Activated T-helper 1 cell treated with Interleukin-2 at 50 U/mL for 16 hours (primary cell): ENCODE results near the gene YWHAG.
"Not testable (repeated sequence)": the region's sequence is repeated elsewhere in the genome, so short reads cannot be mapped to it uniquely, and the experiment has no call there.

Experiments used
- DNase-seq: peaks from one replicate; pipeline ENCODE4 v3.0.0-alpha.2; 2020; ENCODE audit warnings: low read depth

YWHAG gene

DNA sequence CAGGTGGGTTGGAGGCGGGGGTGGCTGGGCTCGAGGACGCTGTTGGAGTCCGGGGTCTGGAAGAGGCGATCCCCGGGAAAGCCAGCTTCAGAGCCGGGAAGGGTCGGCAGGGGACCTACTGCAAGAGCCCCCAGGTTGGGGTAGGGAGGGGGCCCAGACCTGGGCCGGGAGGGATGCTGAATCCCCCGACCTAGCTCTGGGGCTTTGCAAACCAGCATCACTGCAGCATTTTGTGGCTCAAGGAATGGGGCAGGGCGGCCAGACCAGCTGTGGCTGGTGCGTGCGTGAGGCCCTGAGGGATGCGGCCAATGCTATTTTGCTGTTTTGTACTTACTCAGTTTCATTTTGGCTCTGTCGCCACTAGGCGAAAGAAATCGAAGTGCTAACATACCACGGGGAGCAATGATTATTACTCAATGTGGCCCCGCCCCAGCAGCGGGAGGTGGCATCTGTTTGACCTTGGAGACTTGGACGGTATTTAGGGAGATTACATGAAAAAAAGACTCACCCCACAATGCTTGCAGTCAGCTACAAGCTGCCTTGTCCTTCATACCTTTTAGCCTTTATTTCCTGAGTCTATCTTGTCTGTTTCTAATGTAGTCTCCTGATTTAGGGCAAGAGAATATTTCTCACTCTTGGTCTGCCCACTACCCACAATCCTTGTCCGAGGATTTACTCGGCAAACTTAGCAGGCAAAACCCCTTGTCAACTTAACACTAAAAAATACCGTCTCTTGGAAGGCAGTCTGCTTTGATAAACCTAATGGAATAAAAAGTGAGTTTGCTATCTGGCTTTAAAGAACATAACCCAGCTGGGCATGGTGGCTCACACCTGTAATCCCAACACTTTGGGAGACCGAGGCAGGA, 40.1 kb downstream of the YWHAG start:
- DNase-seq: peak; percentile 32

DNA sequence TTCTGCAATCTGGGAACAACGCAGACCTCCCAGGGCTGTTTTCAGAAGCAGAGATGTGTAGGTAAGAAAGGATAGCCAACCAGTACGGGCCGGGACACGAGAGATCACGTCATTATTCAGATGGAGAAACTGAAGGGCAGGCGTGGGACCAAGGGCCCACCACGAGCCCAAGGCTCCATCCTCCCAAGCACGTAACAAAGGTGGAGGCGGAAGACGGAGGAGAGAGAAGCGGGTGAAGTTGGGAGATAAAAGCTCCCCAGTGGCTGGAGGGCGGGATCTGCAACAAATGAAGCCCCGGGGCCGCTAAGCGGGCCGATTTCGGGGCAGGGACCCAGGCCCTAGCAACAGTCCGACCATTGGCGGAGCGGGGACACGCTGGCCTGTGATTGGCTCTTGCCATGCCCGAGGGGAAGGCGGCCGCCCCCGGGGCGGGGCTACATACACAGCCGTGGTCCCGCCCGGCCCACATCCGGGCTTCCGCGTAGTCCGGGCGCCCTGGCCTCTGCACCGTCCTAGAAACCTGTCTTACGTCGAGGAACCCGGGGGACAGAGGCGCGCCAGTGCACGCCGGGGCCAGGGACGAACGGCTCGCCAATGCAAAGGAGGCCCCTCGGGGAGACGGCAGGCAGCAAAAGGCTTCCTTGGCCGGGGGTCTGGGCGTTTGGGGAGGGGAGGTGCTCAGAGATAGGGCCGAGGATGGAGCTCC, 40.9 kb downstream of the YWHAG start:
- DNase-seq: peak; percentile 96

DNA sequence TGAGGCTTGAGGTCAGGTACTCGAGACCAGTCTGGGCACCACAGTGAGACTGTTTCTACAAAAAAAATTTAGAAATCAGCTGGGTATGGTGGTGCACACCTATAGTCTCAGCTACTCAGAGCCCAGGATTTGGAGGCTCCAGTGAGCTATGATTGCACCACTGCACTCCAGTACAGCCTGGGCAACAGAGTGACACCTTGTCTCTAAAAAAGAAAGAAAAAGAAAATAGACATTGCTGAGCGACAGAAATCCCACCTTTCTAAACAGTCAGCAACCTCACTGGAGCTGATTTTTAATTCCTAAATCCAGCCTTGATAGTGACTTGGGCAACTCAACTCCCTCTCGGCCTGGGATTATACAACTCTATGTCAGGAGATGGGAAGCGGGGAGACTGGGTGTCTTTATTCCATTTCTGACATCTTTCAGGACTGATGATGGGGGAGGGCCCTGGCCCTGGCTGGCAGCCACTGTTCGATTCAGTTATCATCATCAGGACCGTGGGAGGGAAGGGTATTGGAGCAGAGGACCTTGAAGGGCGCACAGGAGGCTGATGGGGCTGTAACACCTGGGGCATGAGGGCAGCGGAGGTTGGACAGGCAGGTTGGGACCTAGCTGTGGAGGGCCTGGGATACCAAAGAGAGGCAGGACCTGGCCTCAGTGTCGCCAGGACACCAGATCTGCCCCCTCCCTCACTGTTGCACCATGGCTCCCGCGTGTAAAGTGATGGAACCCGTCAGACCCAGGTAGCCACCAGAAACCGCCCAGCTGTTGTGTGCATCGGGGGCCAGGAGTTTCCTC, 41.6 kb downstream of the YWHAG start:
- DNase-seq: no peak

DNA sequence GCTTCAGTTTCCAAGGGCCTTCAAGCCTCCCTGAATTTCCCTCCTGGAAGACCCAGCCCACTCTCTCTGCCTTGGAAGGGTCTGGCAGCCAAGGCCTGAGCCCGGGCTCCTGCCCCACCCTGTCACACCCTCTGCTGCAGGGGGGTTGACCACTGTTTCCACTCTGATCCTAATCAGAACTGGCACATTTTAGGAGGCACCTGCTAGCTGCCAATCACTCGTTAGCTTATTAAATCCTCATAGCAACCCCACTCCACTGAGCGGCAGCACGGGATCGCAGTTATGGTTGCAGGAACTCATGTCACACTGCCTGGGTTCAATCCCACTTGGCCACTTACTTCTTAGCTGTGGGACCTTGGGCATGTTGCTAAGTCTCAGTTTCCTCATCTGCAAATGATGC, 43.4 kb downstream of the YWHAG start:
- DNase-seq: no peak

DNA sequence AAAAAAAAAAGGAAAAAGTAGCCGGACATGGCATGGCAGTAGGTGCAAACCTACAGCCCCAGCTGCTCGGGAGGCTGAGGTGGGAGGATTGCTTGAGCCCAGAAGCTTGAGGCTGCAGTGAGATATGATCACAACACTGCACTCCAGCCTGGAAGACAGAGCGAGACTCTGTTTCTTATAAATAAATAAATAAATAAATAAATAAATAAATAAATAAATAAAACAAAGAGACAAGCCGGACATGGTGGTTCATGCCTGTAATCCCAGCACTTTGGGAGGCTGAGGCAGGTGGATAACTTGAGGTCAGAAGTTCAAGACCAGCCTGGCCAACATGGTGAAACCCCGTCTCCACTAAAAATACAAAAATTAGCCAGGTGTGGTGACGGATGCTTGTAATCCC, 44.1 kb downstream of the YWHAG start:
- not testable (repeated sequence) for DNase-seq

DNA sequence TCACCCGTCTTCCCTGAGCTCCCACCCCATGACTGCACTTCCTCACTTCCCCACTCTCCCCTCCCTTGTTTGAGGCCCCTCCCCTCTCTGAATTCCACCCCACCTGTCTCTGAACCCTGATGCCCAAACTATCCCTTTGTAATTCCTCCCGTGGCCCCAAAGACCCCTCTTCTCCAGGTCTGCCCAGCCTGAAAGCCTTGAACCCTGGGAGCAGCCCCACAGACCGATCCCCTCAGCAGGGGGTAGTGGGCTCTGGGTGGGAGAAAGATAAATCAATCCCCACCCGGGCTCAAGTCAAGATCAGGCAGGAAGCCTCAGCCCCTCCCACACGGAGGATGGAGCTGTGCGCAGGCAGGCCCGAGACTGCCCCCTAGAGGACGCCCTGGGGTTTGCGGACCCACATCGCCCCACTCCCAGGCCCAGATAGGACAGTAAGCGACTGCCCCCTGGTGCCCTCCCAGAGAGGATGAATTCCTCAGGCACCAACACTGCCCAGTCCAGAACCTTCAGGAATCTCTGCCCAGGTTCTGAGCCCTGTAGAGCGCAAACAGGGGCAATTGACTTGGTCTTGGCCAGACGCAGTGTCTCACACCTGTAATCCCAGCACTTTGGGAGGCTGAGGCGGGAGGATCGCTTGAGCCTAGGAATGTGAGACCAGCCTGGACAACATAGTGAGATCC, 44.6 kb downstream of the YWHAG start:
- DNase-seq: peak; percentile 93

DNA sequence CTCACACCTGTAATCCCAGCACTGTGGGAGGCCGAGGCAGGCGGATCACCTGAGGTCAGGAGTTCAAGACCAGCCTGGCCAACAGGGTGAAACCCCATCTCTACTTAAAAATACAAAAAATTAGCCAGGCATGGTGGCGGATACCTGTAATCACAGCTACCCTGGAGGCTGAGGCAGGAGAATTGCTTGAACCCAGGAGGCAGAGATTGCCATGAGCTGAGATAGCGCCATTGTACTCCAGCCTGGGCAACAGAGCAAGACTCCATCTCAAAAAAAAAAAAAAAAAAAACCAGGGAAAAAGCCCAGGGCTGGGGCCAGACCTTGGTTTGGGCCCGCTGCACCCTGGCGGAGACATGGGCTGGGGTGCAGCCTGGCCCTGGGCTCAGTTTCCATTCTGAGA, 47.0 kb downstream of the YWHAG start:
- not testable (repeated sequence) for DNase-seq

DNA sequence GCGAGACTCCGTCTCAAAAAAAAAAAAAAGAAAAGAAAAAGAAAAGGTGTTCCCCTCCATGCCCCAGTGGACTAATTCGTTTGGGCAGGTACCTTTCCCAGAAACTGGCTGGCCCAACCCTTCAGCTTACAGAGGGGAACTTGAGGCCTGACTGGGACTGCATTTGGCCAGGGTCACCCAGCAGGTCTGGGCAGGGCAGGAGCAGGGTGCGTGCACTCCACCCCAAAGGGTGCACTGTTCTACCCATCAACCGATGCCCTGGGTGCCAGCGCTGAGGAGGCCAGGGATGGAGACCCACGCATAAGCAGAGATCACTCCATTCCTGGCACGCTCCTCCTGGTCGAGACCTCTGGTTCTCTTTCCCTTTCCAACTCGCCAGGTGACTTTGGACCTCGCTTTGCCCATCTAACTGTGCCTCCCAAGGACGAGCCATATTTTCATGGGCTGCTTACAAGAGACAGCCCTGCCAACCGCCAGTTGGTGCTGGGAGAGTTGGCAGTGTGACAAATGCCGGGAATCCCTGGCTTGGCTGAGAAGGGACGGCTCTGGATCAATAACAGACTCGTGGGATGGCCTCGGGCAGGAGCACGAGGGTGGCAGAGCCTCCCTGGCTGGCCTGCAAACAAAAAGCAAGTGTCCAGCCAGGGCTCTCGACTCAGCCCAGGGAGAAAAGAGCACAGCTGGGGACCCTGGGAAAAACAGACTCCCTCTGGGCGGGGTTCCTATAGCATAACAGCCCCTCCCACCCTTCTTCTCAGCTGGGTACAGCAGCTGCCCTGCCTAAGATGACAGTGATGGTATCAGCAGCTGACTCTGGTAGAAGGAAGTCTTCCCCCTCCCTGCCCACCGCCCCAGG, 48.5 kb downstream of the YWHAG start:
- no peak for DNase-seq

DNA sequence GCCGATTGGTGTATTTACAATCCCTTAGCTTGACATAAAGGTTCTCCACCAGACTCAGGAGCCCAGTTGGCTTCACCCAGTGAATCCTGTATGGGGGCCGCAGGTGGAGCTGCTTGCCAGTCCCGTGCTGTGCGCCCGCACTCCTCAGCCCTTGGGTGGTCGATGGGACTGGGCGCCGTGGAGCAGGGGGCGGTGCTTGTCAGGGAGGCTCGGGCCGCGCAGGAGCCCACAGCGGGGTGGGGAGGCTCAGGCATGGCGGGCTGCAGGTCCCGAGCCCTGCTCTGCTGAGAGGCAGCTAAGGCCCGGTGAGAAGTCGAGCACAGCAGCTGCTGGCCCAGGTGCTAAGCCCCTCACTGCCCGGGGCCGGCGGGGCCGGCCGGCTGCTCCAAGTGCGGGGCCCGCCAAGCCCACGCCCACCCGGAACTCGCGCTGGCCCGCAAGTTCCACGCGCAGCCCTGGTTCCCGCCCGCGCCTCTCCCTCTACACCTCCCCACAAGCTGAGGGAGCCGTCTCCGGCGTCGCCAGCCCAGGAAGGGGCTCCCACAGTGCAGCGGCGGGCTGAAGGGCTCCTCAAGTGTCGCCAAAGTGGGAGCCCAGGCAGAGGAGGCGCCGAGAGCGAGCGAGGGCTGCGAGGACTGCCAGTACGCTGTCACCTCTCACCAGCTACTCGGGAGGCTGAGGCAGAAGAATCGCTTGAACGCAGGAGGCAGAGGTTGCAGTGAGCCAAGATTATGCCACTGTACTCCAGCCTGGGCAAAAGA, 49.3 kb downstream of the YWHAG start:
- DNase-seq: not testable (repeated sequence)

DNA sequence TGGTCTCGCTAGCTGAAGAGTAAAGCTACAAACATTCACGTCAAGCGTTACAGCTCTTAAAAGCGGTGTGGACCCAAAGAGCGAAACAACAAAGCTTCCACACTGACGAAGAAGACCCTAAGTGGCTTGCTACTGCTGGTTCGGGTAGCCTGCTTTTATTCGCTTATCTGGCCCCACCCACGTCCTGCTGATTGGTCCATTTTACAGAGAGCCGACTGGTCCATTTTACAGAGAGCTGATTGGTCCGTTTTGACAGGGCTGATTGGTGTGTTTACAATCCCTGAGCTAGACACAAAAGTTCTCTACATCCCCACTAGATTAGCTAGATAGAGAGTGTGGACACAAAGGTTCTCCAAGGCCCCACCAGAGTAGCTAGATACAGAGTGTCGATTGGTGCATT, 49.9 kb downstream of the YWHAG start:
- DNase-seq: not testable (repeated sequence)

DNA sequence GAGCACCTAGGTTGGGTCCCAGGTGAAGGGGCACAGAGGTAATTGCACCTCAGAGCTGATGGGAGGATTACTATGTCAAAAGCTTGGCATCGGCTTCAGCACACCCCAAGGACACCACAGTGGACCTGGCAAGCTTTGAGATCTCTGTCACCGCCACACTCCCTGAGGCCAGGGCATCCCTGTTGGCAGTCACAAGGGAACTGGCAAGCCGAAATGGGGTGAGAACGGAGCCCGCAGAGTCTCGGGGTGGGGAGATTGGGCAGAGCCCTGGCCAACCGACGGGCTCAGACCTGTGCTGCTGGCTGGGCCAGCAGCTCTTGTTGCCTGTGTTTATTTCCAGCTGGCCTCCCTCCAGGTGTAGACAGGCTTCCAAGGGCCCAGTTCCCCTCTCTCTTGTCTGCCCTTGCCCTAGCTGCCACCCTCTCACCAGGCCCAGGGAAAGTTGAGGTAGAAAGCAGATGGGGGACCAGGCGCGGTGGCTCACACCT, 53.9 kb downstream of the YWHAG start:
- DNase-seq: no peak

DNA sequence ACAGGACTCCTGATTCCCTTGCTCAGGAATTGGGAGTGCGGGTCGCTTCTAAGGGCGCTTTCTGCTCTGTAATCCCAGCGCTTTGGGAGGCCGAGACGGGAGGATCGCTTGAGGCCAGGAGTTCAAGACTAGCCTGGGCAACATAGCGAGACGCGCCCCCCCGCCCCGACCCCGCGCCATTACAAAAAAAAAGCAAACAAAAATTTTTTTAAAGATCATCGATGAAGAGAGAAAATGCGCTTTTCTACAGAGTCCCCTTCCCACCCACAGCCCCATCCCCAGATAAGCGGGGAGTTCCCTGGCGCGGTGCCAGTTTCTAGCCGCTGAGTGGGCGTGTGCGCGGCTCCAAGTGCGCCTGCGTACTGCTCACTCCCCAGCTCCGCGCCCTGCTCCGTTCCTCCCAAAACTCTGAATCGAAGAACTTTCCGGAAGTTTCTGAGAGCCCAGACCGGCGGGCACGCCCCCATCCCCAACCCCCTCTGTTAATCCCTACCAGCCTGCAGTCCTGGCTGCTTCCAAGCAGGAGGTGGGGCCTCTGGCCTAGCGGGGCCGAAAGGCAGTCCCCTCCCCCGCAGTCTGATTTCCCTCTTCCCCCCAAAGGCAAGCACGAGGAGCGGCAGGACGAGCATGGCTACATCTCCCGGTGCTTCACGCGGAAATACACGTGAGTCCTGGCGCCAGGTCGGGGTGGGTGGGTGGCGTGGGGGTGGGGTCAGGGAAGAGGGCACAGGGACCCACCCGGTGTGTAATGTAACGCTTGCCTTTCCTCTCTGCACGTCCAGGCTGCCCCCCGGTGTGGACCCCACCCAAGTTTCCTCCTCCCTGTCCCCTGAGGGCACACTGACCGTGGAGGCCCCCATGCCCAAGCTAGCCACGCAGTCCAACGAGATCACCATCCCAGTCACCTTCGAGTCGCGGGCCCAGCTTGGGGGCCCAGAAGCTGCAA, 55.3 kb downstream of the YWHAG start:
- DNase-seq: peak; percentile 64

DNA sequence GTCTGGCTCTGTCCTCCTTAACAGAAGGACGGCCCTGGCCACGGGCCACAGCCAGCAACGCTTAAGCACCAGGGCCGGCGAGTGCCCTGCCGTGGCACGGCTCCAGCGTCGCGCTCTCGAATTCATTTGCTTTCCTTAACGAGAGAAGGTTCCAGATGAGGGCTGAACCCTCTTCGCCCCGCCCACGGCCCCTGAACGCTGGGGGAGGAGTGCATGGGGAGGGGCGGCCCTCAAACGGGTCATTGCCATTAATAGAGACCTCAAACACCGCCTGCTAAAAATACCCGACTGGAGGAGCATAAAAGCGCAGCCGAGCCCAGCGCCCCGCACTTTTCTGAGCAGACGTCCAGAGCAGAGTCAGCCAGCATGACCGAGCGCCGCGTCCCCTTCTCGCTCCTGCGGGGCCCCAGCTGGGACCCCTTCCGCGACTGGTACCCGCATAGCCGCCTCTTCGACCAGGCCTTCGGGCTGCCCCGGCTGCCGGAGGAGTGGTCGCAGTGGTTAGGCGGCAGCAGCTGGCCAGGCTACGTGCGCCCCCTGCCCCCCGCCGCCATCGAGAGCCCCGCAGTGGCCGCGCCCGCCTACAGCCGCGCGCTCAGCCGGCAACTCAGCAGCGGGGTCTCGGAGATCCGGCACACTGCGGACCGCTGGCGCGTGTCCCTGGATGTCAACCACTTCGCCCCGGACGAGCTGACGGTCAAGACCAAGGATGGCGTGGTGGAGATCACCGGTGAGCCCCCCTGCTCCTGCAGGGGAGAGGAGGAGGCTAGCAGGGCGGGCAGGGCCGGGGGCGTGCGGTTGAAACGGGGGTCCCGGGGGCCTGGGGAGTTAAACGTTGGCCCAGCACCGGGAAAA, 56.2 kb downstream of the YWHAG start, which contains the start of gene HSPB1:
Gene HSPB1 (plus strand): TSS at position 327 of the 855 bp plus-strand sequence. CDS start 40 bp downstream, at position 367.
- peak; percentile 48 for DNase-seq

DNA sequence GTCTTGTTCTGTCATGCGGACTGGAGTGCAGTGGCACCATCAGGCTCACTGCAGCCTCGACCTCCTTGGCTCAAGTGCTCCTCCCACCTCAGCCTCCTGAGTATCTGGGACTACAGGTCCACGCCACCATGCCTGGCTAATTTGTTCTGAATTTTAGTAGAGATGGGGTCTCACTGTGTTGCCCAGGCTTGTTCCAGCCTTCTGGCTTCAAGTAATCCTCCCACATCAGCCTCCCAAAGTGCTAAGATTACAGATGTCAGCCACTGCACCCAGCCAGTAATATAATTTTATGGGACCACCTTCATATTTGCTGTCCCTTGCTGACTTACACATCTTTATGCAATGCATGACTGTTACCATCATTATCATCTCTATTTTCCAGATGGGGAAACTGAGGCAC, 57.8 kb downstream of the YWHAG start:
- DNase-seq: no peak

DNA sequence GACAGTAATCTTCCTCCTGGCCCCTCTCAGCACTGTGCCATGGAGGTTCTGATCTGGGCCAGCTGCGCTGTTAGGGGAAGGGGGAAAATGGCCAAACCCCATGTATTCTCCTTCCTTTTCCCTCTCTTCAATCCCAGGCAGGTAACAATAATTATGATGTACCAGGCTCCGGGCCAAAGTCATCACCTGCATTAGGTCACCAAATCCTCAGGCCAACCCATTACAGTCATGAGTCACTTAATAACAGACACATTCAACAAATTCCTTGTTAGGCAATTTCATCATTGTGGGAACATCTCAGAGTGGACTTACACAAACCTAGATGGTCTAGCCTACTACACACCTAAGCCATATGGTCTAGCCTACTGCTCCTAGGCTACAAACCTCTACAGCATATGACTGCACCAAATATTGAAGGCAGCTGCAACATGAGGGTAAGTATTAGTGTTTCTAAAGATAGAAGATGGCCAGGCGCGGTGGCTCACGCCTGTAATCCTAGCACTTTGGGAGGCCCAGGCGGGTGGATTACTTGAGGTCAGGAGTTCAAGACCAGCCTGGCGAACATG, 58.5 kb downstream of the YWHAG start:
- DNase-seq: no peak

DNA sequence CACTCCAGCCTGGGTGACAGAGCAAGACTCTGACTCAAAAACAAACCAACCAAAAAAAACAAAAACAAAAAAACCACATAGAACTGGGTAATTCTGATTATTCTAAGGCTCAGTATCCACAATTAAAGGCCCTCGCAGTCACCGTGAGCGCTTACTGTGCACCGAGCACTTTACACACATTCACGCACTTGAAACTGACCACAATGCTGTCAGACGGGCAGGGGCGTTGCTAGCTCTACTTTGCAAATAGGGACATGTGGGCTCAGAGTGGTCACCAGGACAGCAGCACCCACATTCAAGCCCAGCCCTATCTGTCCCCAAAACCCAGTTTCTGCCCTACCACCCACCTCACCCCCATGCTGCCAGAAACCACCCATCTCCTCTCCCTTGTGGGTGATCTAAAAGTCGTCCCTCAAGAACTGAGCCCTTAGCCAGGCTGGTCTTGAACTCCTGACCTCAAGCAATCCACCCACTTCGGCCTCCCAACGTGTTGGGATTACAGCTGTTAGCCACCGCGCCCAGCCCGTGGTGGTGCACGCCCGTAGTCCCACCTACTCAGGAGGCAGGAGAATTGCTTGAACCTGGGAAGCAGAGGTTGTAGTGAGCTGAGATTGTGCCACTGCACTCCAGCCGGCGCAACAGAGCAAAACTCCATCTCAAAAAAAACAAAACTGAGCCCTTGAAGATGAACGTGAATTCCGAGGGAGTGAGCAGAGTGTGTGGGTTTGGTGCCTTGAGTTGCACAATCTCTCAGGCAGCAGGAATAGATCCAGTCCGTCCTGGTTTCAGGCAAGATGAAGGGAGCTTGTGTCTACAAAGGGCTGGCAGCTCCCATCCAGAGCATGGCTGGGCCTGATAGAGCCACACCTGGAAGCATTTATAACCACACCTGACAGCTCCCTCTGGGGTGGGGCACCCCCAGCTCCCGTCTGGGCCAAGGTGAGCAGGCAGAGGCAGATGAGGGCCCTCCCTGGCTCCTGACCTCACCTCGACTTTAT, 61.7 kb downstream of the YWHAG start:
- DNase-seq: no peak
